B cell (primary cell): ENCODE data around the gene TMIE. TPM values are rescaled to one million over a fixed set of nuclear protein-coding genes. Genes with fewer than 3 reads are reported as not detected.

ENCODE experiments used
- ATAC-seq: fragments of 200-7000 bp; cut with Tn5 transposase; one replicate; pipeline ENCODE4 v1.10.0; 2021; ENCODE audit warnings: low read depth, mild to moderate bottlenecking, moderate number of reproducible peaks, moderate library complexity
- CTCF ChIA-PET: fragments of 350-600 bp; sonication (Branson Sonifier 250); formaldehyde crosslinking; loops from one replicate; lab custom pipeline; 2021; ENCODE audit warnings: antibody characterized with exemption, inconsistent platforms; lab: Charles Lee
- POLR2A ChIA-PET: fragments of 350-600 bp; sonication (Branson Sonifier 250); formaldehyde crosslinking; loops from one replicate; lab custom pipeline; 2021; ENCODE audit warnings: antibody characterized with exemption; lab: Charles Lee
- DNase-seq: peaks from one replicate; pipeline ENCODE4 v3.0.0; 2013
- H2AFZ ChIP-seq: 2 replicates; pipeline ENCODE4 v1.6.1; 2012; ENCODE audit warnings: mild to moderate bottlenecking, low read depth, low read length; ENCODE audit not compliant: insufficient read depth, poor library complexity, severe bottlenecking
- H3K27ac ChIP-seq, 2 donors: 1 replicate in 1 of 2; 2 replicates in 1 of 2; pipeline ENCODE4 v1.5.1; 2012 to 2013; ENCODE audit warnings: low read length in 2 of 2, mild to moderate bottlenecking in 2 of 2, moderate library complexity in 1 of 2
- H3K27me3 ChIP-seq, 4 experiments: fragments of 200-600 bp in 1 of 4; sonication (generic) in 1 of 4; replicated peaks in 1 of 4; 1 replicate in 2 of 4; 2 replicates in 2 of 4; pipeline versions ENCODE4 v1.6.1 to v1.7.0; 2013 to 2016; ENCODE audit warnings: low read length in 3 of 4, mild to moderate bottlenecking in 2 of 4, mixed read lengths in 1 of 4, moderate library complexity in 1 of 4; ENCODE audit not compliant: insufficient read depth in 4 of 4, control insufficient read depth in 3 of 4; ENCODE audit errors: control extremely low read depth in 1 of 4
- H3K36me3 ChIP-seq, 2 experiments: replicated peaks in 1 of 2; 1 replicate in 1 of 2; 2 replicates in 1 of 2; pipeline versions ENCODE4 v1.6.1 to v1.7.1; 2013; ENCODE audit warnings: low read length in 1 of 2; ENCODE audit not compliant: insufficient read depth in 2 of 2, control insufficient read depth in 1 of 2; ENCODE audit errors: control extremely low read depth in 1 of 2, extremely low read depth in 1 of 2
- H3K4me1 ChIP-seq, 2 donors: fragments of 200-600 bp in 1 of 2; sonication (generic) in 1 of 2; 1 replicate in 1 of 2; 2 replicates in 1 of 2; pipeline versions ENCODE4 v1.5.1 to v1.6.1; 2013 to 2017; ENCODE audit warnings: low read length in 2 of 2; ENCODE audit not compliant: control insufficient read depth in 2 of 2, insufficient read depth in 2 of 2
- H3K4me2 ChIP-seq: replicated peaks from 2 replicates; pipeline ENCODE3; 2012; ENCODE audit warnings: mild to moderate bottlenecking, low read depth, low read length; ENCODE audit not compliant: poor library complexity, severe bottlenecking
- H3K4me3 ChIP-seq, 5 experiments: fragments of 200-600 bp in 1 of 5; sonication (generic) in 1 of 5; 1 replicate in 3 of 5; 2 replicates in 2 of 5; pipeline versions ENCODE4 v1.5.1 to v1.7.0; 2011 to 2016; ENCODE audit warnings: low read length in 4 of 5, mild to moderate bottlenecking in 4 of 5, low read depth in 2 of 5, control low read depth in 1 of 5, moderate library complexity in 1 of 5; ENCODE audit not compliant: insufficient read depth in 1 of 5; ENCODE audit errors: control extremely low read depth in 1 of 5, extremely low read depth in 1 of 5
- H3K79me2 ChIP-seq: fragments of 200-600 bp; sonication (generic); one replicate; pipeline ENCODE4 v1.6.0; 2016; ENCODE audit warnings: low read length; ENCODE audit not compliant: control insufficient read depth, insufficient read depth
- H3K9ac ChIP-seq: fragments of 200-600 bp; sonication (generic); 2 replicates; pipeline ENCODE4 v1.6.1; 2017; ENCODE audit warnings: mild to moderate bottlenecking, low read length, moderate library complexity
- H3K9me3 ChIP-seq, 3 donors: one replicate each; pipeline versions ENCODE4 v1.6.1 to v1.7.1; 2013; ENCODE audit warnings: low read length in 2 of 3; ENCODE audit not compliant: control insufficient read depth in 2 of 3, insufficient read depth in 1 of 3; ENCODE audit errors: control extremely low read depth in 1 of 3
- H4K20me1 ChIP-seq: 2 replicates; pipeline ENCODE4 v1.6.0; 2012; ENCODE audit warnings: mild to moderate bottlenecking, low read length; ENCODE audit not compliant: insufficient read depth, control insufficient read depth, poor library complexity, severe bottlenecking
- H3K27ac Mint-ChIP-seq: one replicate; pipeline ENCODE4 v1.8.0; 2021; ENCODE audit warnings: mixed read lengths
- H3K27me3 Mint-ChIP-seq: one replicate; pipeline ENCODE4 v1.8.0; 2021; ENCODE audit warnings: mixed read lengths
- H3K4me1 Mint-ChIP-seq: one replicate; pipeline ENCODE4 v1.8.0; 2021; ENCODE audit warnings: mixed read lengths
- H3K4me3 Mint-ChIP-seq: one replicate; pipeline ENCODE4 v1.8.0; 2021; ENCODE audit warnings: mixed read lengths
- H3K9me3 Mint-ChIP-seq: one replicate; pipeline ENCODE4 v1.8.0; 2022; ENCODE audit warnings: mixed read lengths; ENCODE audit not compliant: insufficient read depth
- EZH2 ChIP-seq: IDR thresholded peaks from 2 replicates; pipeline ENCODE4 v1.6.1; 2012; ENCODE audit warnings: borderline replicate concordance, low read depth, mild to moderate bottlenecking, moderate library complexity, low read length; ENCODE audit not compliant: insufficient read depth, poor library complexity, severe bottlenecking
- WGBS: methylation state at CpG from one replicate; pipeline ENCODE4 v1.1.5; 2013; ENCODE audit warnings: missing lambda C conversion rate; ENCODE audit not compliant: insufficient coverage; 5-methylcytosine and 5-hydroxymethylcytosine counted together
- intact Hi-C: fragments of 100-400 bp; cut with micrococcal nuclease; formaldehyde crosslinking; loops from one replicate; pipeline ENCODE4 v1.10.0; 2022
- polyA plus RNA-seq: library from polyadenylated mRNA; depleted of rRNA; stranded (reverse); fragments of >200 nt; gene quantifications from 2 replicates; pipeline ENCODE4 v1.2.3, GENCODE V29; 2012
- total RNA-seq, 2 donors: library from RNA; stranded (reverse); fragments of 120-200 nt in 1 of 2; gene quantifications; 1 replicate in 1 of 2; 2 replicates in 1 of 2; pipeline versions ENCODE4 v1.2.3 to v1.2.4, GENCODE V29; 2013 to 2022
- TF ChIP-seq, protein P1 (sequence below): fragments of 200-600 bp; IDR thresholded peaks from one replicate; pipeline ENCODE4 v1.8.0; 2022; ENCODE audit warnings: antibody characterized with exemption, mild to moderate bottlenecking

TMIE gene
- total and polyA plus RNA-seq, 2 donors (not counting 1 experiment from before 2014, with no cell fraction given): not detected

DNA sequence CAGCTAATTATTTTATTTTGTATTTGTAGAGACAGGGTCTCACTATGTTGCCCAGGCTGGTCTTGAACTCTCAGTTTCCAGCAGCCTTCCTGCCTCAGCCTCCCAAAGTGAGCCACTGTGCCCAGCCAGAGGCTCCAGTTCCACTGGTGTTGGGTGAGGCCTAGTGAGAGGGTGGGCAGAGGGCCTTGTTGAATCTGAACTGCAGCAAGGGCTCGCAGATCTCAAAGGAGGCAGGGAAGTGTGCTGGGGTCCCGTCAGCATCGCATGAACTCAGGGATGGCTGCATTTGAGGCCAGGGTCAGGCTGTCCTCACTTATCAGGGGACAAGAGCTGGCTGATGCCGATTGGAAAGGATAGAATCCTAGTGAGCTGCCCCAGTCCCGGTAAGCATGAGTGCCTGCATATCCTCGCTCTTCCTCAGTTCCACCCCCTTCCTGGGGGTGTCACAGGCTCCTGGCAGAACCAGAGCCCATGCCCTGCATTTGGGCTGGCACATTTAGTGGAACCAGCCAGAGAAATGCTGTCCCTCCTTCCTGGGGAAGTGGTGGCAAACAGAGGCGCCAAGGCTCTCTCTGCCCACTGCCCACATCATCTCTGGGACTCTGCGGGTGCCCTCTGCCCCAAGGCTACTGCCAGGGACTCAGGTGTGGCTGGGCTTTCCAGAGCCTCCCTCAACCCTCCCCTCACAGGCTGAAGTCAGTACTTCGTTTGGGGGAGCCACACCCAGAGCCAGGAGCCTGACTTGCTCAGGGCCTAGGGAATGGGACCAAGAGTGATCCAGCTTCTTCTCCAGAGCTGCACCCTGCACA is 31.8 kb upstream of the TMIE start:
- Mint-ChIP-seq H3K4me3 (no peak overlapping the region), H3K9me3 (no peaks in the 10 kb centered on the region), H3K27ac (no peak overlapping the region), H3K4me1 (no peaks in the 10 kb centered on the region), H3K27me3 (peaks cover 8% of the 10 kb centered on the region)
- Histone ChIP-seq H3K27me3 (peaks cover 0 to 3% (median 0%) of the 10 kb centered on the region in 4 experiments), H3K36me3 (no peaks in the 10 kb centered on the region), H3K27ac (no peak overlapping the region), H3K9ac (no peak overlapping the region), H4K20me1 (no peaks in the 10 kb centered on the region), H3K4me3 (no peak overlapping the region), H2AFZ (no peak overlapping the region), H3K4me2 (no peak overlapping the region), H3K79me2 (no peaks in the 10 kb centered on the region), H3K4me1 (no peaks in the 10 kb centered on the region), H3K9me3 (peaks cover 0 to 2% (median 0%) of the 10 kb centered on the region in 3 donors)
- 91% methylated on average over 9 of the region's 9 CpGs for WGBS
- ATAC-seq: no peak
- TF ChIP-seq, protein P1, sequence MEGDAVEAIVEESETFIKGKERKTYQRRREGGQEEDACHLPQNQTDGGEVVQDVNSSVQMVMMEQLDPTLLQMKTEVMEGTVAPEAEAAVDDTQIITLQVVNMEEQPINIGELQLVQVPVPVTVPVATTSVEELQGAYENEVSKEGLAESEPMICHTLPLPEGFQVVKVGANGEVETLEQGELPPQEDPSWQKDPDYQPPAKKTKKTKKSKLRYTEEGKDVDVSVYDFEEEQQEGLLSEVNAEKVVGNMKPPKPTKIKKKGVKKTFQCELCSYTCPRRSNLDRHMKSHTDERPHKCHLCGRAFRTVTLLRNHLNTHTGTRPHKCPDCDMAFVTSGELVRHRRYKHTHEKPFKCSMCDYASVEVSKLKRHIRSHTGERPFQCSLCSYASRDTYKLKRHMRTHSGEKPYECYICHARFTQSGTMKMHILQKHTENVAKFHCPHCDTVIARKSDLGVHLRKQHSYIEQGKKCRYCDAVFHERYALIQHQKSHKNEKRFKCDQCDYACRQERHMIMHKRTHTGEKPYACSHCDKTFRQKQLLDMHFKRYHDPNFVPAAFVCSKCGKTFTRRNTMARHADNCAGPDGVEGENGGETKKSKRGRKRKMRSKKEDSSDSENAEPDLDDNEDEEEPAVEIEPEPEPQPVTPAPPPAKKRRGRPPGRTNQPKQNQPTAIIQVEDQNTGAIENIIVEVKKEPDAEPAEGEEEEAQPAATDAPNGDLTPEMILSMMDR: no peak
- no peak for TF ChIP-seq EZH2
- no peak for DNase-seq
- ChIA-PET POLR2A (no interaction called here), CTCF (no interaction called here)
- intact Hi-C loops: no loop called here
